HG03354 (cell line): ENCODE measurements around the gene ADRA2C.
"Not testable (repeated sequence)": the region's sequence is repeated elsewhere in the genome, so short reads cannot be mapped to it uniquely, and the experiment has no call there.

Experiments used
- ATAC-seq: cut with Tn5 transposase; IDR thresholded peaks from one replicate; pipeline ENCODE4 v1.9.1; 2021; ENCODE audit warnings: mild to moderate bottlenecking; ENCODE audit not compliant: unreplicated experiment, poor library complexity, severe bottlenecking

ADRA2C gene

DNA sequence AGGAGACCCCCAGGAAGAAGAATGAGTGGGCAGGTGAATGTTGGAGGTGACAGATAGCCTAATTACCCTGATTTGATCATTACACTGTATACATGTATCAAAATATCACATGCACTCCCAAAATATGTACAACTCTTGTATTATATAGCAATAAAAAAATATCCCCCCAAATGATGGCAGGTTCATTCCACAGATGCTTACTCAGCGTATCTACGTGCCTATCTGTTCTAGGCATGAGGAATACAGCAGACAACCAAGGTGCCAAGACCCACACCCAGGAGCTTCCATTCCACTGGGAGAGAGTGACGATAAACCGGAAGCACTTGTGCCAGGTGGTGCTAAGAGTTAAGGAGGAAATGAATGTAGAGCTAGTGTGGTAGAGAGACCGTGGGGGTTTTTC lies 42.4 kb downstream of the ADRA2C start:
- no peak for ATAC-seq

DNA sequence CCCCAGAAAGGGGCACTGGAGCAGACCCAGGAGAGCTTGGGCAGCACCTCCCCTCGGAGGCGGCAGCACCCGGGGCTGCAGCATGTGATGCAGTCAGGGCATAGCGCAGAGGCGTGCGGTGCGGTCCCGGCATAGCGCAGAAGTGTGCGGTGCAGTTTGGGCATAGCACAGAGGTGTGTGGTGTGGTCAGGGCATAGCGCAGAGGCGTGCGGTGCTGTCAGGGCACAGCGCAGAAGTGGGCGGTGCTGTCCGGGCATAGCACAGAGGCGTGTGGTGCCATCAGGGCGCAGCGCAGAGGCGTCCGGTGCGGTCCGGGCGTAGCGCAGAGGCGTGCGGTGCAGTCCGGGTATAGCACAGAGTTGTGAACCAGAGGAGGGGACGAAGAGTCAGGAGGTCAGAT lies 42.8 kb downstream of the ADRA2C start:
- no peak for ATAC-seq

DNA sequence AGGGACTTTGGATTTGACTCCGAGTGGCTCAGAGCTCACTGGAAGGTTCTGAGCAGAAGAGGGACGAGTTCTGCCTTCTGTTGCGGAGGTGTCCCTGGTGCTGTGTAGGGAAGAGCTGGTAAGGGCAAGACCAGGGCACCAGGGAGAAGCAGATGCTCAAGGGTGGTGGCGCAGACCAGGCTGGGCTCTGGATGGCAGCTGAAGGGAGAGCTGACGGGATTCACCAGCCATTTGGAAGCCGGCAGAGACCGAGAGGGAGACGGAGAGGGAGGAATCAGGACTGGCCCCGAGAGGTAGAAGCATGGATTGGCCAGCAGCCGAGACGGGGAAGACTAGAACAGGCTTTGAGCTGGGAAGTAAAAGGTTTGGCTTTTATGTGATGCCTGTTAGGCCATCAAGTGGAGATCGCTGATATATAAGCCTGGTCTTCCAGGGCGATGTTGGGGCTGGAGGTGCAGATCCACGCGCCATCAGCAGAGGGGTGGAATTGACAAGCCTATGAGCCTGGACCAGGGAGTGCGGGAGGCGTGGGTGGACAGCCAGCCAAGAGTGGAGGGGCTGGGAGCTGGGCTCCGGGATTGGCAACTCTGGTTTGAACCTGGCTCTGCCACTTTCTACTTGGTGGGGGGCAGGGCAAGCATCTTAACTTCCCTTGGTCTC lies 43.4 kb downstream of the ADRA2C start:
- no peak for ATAC-seq

DNA sequence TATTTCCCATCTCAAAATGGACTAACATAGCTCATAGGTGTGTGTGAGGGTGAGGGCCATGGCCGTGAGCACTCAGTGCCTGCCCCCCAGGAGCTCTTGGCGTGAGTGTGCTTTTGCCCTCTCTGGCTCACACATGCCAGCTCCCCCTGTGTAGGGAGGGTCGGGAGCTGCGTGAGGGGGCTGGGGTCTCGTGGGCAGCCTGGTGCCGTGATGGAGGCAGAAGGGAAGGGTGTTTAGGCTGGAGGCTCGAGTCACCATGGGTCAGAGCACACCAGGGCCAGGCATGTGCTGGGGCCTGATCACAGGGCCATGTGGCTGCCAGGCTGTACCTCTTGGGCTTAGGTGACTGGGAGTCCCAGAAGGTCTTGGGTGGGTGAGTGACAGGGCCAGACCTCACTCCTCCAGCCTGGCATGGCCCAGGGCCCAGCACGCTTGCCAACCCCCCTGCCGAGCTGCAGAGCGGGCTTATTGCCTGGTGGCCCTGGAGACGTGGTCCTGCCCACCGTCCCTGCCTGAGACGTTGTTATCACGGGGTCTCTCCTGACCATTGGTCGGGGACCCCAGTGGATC lies 44.0 kb downstream of the ADRA2C start:
- no peak for ATAC-seq

DNA sequence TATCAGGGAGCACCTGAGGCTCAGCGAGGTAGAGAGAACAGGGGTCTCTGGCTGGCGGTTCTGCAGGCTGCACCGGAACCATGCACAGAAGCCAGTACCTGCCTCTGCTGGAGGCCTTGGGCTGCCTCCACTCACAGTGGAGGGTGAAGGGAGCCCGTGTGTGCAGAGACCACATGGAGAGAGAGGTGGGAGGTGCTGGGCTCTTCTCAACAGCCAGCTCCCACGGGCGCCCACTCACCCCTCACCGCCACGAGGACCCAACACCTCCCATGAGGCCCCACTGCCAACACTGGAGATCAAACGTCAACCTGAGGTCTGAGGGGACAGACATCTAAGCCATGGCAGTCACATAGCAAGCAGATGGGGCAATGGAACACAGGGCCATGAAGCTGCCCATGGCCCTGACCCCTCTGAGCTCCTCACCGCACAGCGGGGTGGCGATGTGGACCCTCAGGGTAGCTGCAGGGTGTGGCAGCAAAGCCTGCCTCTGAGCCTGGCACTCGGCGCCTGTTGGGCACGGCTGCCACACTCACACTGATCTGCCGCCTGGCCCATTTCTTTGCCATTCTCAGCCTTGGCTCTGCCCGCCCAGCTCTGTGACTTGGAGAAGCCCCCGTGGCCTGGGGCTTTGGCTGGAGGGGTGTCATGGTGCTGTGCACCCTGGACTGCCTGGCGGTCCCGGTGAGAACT lies 44.8 kb downstream of the ADRA2C start:
- no peak for ATAC-seq

DNA sequence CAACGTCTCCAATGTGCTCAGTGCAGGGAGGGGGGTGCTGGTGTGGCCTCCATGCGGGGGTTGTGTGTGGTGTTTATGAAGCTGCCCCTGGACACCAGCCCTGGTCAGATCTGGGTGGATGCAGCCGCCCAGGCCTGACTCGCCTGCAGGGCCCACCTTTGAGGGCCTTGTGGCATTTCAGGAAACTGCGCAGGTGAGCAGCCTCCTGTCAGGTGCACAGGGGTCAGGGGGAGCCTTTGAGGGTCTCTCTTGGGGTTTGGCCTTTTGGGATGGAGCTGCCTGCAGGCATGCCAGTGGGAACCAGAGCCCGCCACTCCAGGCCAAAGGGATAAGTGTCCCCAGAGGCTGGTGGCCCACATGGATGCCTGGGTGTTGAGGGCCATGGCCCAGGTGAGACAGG lies 45.4 kb downstream of the ADRA2C start:
- ATAC-seq = no peak

DNA sequence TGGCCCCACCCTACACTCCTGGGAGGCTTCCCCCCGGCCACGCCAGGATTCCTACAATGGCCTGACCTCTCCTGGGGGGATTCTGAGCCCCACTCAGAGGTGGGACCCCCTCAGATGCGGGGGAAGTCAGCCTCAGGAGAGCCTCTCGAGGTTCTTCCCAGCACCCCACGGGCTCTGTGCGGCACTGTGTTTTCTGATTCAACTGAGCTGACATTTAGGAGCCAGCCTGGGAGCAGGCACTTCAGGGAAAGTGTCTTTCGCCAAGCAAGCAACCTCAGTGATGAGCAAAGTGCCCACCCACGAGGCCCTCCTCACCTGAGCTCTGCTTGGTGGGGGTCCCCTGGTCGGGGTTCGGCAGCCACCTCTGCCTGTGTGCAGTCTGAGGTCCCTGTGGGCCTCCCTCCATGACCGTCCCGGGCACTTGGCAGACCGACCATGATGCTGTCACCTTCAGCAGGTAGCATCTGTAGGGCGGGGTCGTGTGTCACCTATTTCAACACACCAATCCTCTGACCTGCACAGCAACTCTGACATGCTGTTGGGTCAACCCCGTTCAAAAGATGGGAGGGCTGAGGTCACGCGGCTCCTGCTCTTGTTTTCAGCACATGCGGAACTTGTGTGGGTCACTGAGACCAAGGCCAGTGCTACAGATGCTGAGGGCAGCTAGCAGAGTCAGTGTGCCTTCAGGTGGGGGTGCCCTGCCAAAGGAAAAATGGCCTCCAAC lies 46.2 kb downstream of the ADRA2C start:
- ATAC-seq = no peak

DNA sequence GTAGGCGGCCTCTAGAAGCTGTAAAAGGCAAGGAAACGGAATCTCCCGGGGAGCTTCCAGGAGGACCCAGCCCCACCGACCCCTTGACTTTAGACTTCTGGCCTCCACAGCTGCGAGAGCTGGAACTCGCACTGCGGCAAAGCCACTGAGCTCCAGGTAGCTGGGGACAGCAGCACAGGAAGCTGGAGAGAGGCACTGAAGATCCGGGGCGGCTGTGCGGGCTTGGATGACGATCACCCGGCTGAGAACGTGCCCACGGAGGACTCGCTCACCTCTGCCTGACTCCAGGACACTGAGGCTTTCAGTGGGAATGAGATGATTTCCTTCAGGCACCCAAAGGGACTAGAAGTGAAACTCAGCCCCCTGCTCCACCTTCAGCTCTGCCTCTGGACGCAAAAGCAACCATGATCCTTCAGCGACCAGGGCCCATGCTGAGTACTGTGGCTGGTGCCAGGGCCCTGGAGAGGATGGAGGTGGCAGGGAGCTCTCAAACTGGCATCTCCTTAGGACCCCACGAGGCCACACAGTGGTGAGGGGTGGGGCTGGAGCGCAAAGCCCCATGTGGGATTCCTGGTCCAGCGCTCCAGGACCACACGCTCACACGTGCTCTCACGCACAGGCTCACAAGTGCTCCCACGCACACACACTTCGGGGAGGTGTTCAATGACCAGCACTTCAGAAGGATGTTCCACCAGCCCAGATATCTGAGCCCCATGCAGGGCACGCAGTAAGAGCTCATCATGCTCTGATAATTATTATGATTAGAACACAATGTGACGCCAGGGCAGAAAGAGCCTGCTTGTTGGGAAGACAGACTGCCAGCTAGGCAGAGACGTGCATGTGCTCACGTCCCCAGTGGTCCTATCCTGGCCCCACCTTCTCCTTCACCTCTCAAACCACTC lies 47.2 kb downstream of the ADRA2C start:
- no peak for ATAC-seq

DNA sequence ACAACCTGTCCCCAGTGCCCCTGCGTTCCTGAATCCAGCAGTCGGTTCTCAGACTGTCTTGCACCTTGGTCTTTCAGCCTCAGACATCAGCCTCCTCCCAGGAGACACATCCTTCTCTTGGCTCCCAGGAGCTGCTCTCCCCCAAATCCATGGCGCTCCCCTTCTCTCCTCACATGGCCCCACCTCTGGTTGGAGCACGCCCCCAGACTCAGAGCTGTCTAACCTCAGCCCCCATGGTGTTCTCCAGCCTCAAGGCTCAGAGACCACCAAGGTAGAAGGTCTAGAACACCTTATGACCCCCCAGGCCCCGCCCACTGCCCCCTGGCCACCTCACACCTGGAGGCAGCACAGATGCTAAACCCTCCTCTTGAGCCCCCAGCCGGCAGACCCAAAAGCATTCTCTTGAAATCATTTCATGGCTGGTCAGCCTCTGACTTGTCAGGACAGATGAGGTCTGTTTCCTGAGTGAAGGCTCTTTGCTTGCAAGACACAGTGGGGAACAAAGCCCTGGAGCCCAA lies 47.9 kb downstream of the ADRA2C start:
- ATAC-seq = no peak

DNA sequence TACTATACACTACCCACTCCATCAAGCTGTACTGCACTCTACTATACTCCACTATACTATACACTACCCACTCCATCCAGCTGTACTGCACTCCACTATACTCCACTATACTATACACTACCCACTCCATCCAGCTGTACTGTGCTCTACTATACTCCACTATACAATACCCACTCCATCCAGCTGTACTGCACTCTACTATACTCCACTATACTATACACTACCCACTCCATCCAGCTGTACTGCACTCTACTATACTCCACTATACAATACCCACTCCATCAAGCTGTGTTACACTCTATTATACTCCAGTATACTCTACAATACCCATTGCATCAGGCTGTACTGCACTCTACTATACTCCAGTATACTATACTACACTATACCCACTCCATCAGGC lies 48.7 kb downstream of the ADRA2C start:
- not testable (repeated sequence) for ATAC-seq

DNA sequence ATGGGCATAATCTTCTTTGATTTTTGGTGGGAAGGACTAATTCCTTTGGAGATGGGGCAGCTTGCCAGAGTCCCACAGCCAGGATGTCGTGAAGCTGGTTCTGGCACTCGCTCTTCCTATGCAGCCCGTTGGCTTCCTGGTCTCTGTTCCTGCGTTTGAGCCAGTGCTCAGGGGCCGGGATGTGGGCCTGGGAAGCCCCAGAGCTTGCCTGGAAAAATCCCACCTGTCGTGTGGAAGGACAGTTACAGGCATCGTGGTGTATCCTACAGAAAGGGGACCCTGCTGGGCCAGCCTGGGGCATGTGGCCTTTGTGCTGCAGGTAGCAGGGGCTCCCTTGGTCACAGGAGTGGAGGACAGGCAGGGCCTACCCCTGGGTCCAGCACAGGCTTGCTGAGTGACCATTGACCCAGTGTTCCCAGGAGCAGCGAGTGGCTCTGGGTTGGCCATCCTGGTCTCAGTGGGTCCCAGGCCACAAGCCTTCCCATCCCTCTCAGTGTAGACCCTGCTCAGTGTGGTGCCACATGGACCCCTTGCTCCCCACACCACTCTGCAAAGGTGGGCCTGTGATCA lies 50.2 kb downstream of the ADRA2C start:
- ATAC-seq = no peak

DNA sequence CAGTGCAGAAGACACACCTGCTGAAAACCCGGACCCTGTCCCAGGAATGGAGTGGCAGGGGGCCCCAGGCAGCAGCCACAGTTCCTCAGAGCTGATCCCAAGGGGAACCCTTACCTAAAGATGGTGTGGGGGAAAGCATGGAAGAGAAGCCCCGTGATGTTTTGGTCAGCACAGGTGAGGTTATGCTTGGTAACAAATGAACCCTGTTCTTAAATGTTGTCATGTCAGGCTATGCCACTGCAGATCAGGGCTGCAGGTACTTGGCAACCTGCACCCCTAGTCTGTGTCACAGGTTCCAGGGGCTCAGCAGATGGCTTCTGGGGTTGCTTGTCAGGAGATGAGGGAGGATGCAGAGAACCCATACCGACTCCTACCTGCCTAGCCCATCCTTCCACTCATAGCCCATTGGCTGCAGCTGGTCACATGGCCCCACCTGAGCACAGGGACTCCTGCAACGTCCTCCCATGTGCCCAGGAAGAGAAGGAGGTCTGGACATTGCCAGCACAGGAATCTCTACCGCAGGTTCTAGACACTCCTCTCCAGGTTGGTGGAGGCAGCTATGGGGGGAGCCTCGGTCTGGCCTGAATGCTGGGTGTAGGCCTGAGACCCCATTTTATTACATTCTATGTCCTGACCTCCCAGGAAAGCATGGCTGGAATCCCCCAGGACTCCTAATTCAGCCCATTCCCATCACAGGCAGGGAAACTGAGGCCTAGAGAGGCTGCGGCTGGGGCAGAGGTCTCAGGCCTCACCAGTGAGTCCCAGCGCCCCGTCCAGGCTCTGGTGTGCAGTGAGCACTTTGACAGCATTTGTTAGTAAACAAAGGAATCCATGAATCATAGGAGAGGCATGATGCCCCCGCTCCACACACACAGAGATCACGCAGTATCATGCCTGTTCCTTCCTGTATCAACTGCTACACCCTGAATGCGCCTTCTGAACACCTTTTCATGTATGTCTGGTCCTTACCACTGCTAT lies 51.1 kb downstream of the ADRA2C start:
- ATAC-seq = no peak
